GM18499 (cell line): Measurements from ENCODE around the gene FAAH.

Source experiments
- ATAC-seq: cut with Tn5 transposase; IDR thresholded peaks from one replicate; pipeline ENCODE4 v1.9.1; 2021; ENCODE audit warnings: moderate number of reproducible peaks; ENCODE audit not compliant: insufficient read depth, unreplicated experiment

Gene FAAH

GRCh38 chr1:46418976-46419375 lies 24.9 kb downstream of the FAAH start:
- no peak for ATAC-seq

DNA sequence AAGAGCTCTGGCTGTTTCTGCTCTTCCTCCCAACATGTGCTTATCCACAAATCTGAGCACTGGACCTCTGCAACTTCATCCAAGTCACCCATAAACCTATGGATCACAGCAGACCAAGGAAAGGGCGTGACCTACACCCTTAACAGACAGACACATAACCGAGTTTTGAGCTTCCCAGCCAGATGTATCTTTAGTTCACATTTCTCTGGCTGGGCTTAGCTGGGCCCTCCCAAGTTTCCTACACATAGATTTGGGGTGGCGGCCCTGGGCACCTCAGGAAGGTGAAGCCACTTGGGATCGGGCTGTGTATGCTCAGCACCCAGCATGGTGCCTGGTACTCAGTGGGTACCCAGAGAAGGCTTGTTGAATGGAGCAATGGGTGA lies 26.4 kb downstream of the FAAH start:
- ATAC-seq = no peak

- ATAC-seq = no peak
Measured at GRCh38 chr1:46421739-46422138, 27.6 kb downstream of the FAAH start.

DNA sequence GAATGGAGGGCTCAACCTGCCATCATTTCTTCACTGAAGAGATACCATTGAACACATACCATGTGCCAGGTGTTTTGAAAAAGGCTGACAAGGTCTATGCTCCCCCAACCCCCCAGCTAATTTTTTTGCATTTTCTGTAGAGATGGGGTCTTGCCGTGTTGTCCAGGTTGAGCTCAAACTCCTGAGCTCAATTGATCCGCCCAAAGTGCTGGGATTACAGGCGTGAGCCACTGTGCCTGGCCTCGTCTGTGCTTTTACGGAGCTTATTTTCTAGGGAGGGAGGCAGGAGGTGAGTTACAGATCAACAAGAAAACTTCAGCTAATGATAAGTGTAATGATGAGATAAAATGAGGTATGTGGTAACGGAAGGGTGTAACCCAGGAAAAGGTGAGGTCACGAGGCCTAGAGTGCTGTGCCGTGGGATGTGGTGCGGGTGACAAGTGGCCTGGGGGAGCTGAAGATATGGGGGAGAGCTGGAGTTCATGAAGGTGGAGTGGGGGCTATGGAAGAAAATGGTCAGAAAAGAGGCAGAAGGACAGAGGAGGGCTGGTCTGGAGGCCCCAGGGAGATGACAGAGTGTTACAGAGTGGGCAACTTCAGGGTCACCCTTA lies 28.2 kb downstream of the FAAH start:
- ATAC-seq = no peak

GRCh38 chr1:46423574-46424240 lies 29.6 kb downstream of the FAAH start:
- no peak for ATAC-seq

DNA sequence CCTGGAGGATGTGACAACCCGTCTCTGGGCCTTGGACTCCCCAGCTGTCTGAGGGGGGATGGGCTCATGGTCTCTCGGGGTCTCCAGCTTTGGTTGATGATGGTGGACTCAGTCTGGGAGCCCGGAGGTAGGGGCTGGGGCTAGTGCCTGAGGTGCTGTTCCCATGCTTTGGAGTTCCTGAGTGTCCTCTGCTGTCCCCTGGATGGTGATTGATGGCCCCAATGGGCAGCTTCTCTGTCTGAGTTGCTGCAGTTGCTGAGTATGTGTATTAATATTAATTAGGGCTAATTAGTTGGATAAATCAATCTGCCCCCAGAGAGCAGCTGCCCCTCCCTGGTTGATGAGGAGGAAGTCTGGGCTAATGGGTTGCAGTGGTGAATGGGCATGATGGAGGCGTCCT lies 30.6 kb downstream of the FAAH start:
- ATAC-seq = no peak

DNA sequence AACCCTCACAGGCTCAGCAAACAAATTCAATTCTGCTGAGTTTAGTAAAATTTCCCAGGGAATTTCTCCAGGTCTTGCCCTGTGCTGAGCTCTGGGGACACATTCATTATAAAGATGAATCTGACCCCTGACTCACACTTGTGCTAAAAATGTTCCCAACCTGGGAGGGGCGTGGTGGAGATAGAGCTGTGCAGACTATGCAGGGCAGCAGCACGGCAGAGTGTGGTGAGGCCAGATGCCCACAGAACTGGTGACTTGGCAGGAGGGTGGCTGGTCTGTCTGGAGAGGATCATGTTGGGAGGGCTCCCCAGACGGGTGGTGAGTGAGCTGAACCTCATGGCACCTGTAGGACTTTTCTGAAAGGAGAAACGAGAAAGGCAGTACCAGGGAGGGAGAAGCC lies 31.6 kb downstream of the FAAH start:
- ATAC-seq = no peak

- no peak for ATAC-seq
Measured at GRCh38 chr1:46427541-46427940, 33.4 kb downstream of the FAAH start.

DNA sequence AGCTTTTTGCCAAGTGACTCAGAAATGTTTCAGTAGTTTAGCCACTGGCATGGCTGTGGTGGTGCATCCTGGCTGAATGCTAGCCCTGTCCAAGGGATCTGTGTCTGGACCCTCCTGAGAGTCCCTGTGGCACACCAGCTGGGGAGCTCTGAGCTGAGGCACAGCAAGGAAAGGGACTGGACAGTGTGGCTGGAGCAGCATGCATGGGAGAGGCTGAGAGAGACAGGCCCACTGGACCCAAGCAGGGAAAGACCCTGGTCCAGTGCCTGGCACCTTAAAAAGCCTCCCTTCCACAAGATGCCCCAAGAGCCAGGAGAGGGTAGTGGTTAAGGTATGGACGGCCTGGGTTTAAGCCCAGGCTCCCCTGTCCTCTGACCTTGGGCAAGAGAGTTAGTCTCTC lies 35.3 kb downstream of the FAAH start:
- ATAC-seq = no peak

GRCh38 chr1:46431695-46432094 lies 37.6 kb downstream of the FAAH start:
- ATAC-seq = no peak

DNA sequence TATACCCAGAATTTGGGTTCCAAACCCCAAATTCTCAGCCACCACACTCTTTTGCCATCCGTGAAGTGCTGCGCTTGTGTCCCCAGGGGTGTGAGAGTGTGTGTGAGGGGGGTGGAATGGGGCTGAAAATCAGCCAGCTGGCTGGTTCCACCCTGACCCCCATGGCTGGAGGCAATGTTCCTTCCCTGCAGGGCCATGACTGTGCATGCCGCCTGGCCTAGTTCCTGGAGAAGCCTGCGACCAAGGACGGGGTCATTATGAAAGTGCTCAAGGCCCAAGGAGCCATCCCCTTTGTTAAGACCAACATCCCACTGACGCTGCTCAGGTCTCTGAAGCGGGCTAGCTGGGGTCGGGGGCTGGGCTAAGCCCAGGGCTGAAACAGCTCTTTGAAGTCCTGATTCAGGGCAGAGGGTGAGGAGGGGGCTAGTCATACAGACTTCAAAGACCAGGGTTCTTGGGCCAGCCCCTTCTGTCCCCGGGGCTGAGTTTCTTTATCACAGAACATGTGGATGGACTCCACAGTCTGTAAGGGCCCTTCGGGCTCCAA lies 38.7 kb downstream of the FAAH start:
- no peak for ATAC-seq

GRCh38 chr1:46434358-46434757 lies 40.2 kb downstream of the FAAH start:
- ATAC-seq = no peak

DNA sequence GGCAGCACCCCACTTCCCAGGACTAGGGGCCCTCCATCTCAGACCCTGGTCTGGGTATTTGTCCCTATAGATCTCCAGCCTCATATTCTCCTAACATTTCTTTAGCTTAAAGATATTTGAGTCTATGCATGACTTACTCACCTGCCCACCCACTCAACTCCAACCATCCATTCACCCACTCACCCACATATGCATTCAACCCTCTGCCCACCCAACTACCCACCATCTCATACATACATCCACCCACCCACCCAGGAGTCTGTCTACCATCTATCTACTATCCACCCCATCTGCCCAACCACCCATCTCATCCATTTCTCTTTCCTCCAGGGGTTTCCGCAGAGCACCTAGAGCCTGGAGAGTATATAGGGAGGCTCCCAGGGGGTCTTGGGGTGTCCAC lies 42.7 kb downstream of the FAAH start:
- no peak for ATAC-seq

- ATAC-seq = no peak
Measured at GRCh38 chr1:46437723-46438122, 43.6 kb downstream of the FAAH start.

GRCh38 chr1:46438346-46438745 lies 44.2 kb downstream of the FAAH start:
- ATAC-seq = no peak

DNA sequence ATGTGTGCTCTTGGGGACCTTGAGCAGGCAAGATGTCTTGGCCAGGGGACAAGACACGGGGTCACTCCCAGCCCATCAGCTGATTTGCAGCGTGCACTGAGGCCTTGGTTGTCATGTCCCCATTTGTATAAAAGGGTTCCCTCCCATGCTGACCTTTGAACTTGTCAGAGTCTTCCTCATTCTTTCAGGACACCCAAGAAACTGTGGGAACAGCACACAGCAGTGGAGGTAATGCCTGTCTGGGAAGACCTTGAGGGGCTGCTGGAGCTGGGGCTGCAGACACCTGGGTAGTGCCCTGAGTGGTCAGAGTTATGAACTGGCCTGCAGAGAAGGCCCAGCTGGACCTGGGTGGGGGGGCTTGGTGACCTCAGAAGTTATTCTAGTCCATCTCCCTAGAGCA lies 46.4 kb downstream of the FAAH start:
- no peak for ATAC-seq

DNA sequence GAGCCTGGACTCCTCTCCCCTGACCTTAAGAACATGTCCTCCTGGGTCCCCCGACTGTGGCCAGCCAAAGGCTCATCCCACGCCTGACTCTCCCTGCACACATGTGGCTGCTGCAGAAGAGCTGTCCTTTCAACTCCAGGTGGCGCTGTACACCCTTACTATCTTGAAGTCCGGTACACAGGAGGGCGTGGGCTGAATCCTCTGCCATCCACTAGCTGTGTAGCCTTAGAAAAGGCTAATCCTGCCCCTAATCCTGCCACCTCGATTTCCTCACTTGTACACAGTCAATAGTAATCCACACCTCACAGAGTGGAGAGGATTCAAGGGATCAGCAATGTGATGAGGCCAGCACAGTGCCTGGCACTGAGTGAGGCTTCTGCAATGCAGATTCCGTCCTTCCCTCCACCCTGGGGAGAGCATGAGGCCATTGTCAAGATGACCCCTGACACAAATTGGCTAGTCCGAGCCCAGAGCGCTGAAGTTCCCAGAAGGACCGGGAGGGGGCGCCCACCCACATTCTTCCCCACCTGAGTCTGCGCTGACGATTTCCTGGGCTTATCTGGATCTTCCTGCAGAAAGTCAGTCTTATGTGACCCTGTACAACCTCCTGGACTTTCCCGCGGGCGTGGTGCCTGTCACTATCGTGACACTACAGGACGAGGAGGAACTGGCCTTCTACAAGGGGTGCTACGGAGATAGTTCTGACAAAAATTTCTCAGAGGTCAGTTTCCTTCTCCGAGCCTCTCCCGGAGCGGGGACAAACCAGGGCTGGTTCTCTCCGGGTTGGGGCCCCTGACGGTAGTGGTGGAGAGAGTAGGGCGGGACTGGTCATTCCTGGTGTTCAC lies 48.4 kb downstream of the FAAH start:
- ATAC-seq = peak; percentile 66

- no peak for ATAC-seq
Measured at GRCh38 chr1:46444466-46444865, 50.3 kb downstream of the FAAH start.

GRCh38 chr1:46445773-46446256 lies 51.7 kb downstream of the FAAH start:
- ATAC-seq = no peak

DNA sequence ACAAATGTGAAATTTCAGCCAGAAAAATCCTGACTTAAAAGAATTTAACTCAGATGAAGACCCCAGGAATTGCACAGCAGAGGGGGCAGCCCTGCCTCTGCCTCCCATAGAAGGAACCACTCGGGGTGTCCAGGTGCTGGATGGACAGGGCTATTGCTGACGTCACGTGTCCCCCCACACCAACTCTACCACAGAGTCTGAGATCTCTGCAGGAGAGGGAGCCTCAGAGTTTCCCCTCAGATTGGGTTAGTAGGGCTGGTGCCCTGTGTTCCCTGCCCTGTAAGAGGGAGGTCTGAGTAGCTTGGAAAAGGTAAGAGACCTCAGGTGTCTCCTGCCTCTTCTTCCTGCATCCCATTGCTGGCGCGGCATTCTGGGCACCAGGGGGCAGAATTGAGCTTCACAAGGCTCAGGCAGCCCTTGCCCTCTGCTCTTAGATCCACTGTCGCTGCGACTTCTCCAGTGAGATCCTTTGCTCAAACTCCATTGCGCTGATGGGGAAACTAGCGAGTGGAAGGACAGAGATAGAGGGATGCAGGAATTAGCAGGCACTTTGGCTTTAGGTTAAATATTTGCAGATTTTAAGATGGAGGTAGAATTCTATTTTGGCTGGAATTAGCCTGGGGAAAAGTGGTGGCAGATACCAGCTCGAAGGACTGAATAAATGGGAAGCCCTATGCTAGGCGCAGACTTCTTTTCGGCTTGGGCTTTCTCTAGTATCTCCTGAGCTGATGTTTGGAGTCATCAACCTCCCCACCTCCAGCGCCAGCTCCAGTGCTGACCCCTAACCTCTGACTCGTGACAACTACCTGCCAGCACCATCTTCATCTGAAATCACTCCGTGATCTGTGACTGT lies 52.8 kb downstream of the FAAH start:
- no peak for ATAC-seq
